Activated CD8-positive, alpha-beta memory T cell treated with anti-CD3 and anti-CD28 coated beads for 36 hours (primary cell): ENCODE results near the gene KLF6. TPM values are rescaled to one million over a fixed set of nuclear protein-coding genes. Genes with fewer than 3 reads are reported as not detected.

Experiments used
- CTCF ChIA-PET: fragments of 350-600 bp; sonication (Branson Sonifier 250); formaldehyde crosslinking; loops from one replicate; lab custom pipeline; 2021; ENCODE audit warnings: antibody characterized with exemption; lab: Charles Lee
- POLR2A ChIA-PET: fragments of 350-600 bp; sonication (Branson Sonifier 250); formaldehyde crosslinking; loops from one replicate; lab custom pipeline; 2021; ENCODE audit warnings: antibody characterized with exemption; lab: Charles Lee
- total RNA-seq, 2 experiments: library from RNA; stranded (reverse); gene quantifications; one replicate each; pipeline ENCODE4 v1.2.3, GENCODE V29; 2021

The KLF6 gene
- total RNA-seq, 2 experiments from 2014 or later, result 124 to 128 TPM

DNA sequence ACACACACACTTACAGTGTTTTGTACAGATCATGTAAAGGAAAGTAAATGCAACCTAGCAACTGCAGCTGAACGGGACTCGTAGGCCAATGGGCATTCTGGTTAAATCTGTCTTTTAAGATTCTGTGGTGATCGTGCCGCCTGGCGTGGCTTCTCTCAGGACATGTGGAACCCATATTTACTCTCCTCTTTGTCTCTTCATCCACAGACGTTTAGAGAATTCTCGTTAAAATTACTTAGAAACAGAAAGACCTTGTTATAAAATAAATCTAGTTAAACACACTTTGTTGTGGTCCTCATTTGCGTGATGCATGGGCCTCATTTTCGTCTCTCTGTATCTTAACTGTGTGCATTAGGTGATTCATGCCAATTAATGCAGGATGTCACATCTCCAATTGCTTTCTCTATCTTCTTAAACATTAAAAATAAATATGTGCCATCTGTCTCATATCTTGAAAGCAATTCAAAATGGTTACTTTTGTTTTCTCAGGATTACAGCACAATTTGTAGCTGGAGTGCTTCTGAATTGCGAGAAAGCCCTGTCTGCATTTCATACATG lies 11.5 kb downstream of the KLF6 start:
- POLR2A ChIA-PET, result interaction anchor here (1.6 kb wide), 1 partner anchor 8 kb away, joined by 4 read pairs; no protein-coding TSS in a partner anchor

DNA sequence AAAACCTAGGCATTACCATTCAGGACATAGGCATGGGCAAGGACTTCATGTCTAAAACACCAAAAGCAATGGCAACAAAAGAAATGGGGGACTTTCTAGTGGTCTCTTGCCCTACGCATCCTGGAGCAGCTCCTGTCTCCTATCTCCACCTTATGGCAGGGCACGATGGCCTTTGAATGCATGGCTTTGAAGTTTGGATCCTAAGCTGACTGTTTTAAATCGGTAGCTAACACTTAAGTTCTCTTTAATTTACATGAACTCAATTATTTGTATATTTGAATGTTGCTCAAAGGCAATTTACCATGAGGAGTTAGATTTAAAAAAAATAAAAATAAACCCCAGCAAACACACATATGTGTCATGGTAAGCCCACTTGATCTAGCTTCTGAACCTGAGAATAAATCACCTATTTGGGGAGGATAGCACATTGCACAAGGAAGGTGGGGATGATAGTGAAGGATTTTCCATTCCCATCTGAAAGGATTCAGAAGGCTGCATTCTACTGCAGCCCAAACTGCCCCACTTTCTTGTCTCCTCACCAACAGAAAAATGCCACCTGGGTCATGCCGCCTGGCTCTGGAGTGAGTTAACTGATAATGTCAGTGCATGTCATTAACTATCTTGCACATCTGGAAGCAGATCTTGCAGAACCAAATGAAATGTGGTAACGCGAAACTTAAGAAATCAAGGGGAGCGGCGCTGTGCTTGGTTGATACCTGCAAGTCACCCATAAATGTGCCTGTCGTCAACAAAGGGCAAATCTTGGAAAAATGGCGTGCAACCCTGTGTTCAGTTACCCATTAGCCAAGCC lies 12.4 kb downstream of the KLF6 start:
- POLR2A ChIA-PET, result interaction anchor here (0.6 kb wide), 2 partner anchors 11 to 191 kb away, joined by 3 to 4 read pairs; no protein-coding TSS in a partner anchor

More for the DNA sequence above, 11.5 kb downstream of the KLF6 start:
- CTCF ChIA-PET, result interaction anchor here (2.8 kb wide), 1 partner anchor 11 kb away, joined by 8 read pairs; no protein-coding TSS in a partner anchor

DNA sequence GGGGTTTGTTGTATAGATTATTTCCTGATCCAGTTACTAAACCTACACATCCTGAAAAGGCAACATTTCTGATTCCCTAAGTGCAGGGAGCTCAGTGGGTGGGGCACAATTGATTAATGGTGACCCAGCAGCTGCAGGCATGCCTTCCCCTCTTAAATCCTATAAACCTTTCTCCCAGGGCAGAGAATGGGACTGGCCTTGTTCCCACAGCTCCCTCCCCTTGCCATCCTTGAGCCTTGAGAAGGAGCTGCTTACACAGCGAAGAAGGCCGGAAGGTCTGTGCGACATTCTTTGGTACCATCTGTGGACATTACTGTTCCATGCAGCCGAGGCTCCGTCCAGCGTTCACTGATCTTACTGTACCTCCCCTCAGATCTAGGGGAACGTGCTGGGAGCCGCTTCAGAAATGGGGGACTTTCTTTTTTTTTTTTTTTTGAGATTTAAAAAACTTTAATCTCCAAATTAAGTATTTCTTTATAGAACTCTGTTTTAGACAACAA lies 14.3 kb downstream of the KLF6 start:
- CTCF ChIA-PET, result interaction anchor here (0.7 to 1.4 kb wide), 2 partner anchors 81 to 313 kb away, joined by 3 to 4 read pairs; no protein-coding TSS in a partner anchor

More for the DNA sequence above, 12.4 kb downstream of the KLF6 start:
- CTCF ChIA-PET, result no interaction called here

DNA sequence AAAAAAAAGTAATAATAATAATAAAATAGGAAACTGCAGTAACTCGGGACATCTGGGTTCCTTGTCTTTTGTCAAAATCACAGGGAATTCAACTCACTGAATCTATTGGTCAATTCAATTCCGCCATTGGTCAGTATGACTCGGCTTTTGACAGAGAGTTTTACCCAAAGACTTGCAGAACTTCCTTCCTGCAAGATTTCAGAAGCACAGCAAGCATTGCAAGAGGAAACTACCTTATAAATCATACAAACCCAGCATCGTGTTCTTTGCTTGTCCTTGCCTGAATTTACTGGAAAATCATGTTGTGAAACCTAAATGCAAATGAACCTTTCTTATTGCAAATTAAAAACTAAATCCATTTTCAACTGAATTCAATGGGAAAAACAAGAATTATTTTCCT lies 15.5 kb downstream of the KLF6 start:
- CTCF ChIA-PET, result no interaction called here
- POLR2A ChIA-PET, result no interaction called here

More for the DNA sequence above, 14.3 kb downstream of the KLF6 start:
- POLR2A ChIA-PET, result no interaction called here

DNA sequence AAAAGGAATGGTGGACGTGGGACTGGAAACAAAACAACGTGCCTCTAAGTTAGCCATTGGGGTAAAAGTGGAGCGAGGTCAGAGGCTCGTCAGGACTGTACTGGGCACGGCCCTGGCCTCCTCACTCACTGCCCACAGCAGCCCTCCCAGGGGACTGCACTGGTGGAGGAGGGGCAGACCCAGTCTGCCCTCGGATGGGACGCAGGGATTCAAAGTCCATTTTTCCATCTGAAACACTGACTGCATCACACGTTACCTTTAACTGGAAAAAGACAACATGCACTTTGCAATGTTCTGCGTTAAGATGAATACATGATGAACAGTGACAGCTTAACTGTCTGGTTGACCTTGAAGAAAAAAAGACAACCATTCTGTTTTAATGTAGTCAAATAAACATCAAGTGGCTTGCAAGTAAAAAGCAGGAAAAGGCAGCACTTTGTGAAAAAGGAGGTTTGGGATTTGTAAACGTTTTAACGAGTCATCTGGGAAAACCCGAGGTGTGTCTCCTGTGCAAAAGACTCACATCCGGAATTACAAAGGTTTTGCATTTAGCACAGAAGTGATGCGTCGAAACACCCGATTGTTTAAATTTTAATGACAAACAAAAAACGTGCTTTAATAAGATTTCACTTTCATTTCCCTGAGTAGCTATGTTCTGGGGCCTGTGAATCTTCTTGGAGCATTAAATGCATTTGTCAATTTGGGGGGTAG lies 18.8 kb downstream of the KLF6 start:
- ChIA-PET CTCF (no interaction called here), POLR2A (interaction anchor here (1.5 to 1.7 kb wide), 2 partner anchors 8 to 15 kb away, joined by 4 to 6 read pairs; no protein-coding TSS in a partner anchor)

DNA sequence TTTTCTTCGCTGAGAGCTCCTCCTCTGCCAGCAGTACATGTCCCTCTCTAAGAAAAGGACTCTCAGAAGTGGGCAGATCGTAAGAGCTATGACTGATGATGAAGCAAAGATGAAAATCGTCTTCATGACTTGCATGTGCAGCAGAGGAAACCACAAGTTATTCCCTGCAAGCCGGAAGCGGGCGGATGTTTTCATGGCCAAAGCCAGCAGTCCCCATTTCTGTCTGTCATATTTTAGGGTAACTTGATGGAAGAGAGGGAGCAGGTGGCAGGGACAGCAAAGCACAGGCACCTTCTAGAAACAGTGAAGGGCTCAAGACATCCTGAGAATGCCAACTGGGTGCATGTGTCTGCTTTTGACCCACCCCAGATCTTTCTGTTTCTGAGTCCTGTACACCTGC lies 19.9 kb downstream of the KLF6 start:
- POLR2A ChIA-PET, result interaction anchor here (1.5 to 2.8 kb wide), 4 partner anchors 9 to 20 kb away, joined by 4 to 11 read pairs (median 6); partner anchors contain the start of gene KLF6
- CTCF ChIA-PET, result interaction anchor here (1.2 kb wide), 2 partner anchors 10 to 19 kb away, joined by 4 to 6 read pairs; no protein-coding TSS in a partner anchor

DNA sequence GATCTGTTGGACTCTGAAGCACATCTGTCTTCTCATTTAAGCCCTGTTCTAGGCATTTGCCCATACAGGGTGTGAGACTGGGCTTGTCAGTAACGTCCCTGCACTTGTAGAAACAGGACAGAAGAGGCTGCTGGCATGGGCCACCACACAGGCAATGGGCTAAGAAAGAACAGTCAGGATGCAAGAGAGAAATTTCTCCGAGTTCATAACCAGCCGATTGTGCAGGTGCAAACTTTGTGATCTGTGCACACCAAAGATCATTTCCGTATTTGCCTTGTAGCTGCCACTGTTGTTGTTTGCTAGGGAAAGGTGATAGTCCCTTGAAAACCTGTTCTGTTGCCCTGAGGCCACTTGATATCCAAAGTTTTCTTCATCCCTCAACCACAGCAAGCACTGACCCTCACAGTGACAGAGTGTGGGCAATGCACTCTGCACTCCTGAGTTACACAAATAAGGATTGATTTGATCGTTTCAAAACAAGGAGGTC lies 20.3 kb downstream of the KLF6 start:
- ChIA-PET CTCF (interaction anchor here (1.2 kb wide), 2 partner anchors 10 to 19 kb away, joined by 4 to 6 read pairs; no protein-coding TSS in a partner anchor), POLR2A (interaction anchor here (1.5 to 2.8 kb wide), 4 partner anchors 9 to 20 kb away, joined by 4 to 11 read pairs (median 6); partner anchors contain the start of gene KLF6)

DNA sequence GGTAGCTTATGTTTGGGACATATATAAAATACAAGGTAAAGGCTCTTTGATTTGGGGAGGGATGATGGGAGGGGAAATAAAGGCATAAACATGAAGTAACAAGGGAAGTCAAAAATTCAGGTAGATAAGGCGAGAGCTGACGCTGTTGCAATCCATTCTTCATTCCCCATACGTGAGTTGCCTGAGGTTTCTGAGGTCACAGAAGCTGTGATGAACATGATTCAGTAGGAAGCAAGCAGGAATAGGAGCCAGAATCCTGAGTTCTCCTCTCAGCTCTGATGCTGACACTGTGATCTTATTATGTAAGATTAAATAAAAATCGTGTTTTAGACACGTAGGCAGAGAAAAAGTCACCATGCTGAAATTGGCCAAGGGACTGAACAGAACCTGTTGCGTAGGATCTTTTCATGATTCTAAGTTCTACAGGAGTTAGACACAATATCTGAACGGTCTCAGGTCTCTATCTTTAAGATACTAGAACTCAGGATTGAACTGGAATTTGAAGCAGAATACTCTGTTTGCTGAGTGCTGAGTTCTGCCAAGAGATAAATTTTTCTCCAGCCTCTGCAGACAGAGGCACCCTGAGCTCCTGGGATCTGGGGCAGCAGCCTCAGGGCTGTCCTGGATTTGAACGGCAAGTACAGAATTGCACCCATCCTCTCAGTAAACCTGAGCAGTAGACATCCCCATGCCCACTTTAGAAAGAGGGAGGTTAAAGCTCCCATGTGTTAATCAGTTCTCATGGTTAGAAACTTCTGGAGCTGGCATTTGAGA lies 21.0 kb downstream of the KLF6 start:
- ChIA-PET POLR2A (interaction anchor here (1.6 to 2.8 kb wide), 2 partner anchors 12 to 21 kb away, joined by 5 to 11 read pairs; partner anchors contain the start of gene KLF6), CTCF (interaction anchor here (1.1 to 2.7 kb wide), 2 partner anchors 8 to 23 kb away, joined by 3 to 11 read pairs; no protein-coding TSS in a partner anchor)

DNA sequence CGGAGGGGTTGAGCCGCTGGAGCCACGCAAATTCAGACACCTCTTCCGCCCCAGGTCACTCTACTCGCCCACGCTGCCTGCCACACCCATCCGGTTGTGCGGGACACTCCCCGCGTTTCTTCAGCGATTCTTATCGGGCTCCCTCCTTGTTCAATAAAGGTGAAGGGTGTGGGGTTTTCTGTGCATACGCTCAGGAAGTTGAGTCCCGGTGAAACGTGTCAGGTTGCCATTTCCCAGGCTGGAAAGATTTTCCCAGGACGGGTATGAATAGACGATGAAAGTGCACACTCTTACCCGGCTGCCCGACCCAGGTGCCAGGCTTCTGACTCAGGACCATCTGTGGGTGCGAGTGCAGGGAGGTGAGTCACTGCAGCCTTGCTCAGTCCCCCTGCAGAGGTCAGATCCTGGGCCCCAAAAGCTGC lies 22.0 kb downstream of the KLF6 start:
- POLR2A ChIA-PET, result interaction anchor here (2.8 kb wide), 1 partner anchor 22 kb away, joined by 11 read pairs; the partner anchor contains the start of gene KLF6
- CTCF ChIA-PET, result interaction anchor here (0.7 to 2.7 kb wide), 3 partner anchors 12 to 149 kb away, joined by 3 to 11 read pairs (median 8); no protein-coding TSS in a partner anchor

DNA sequence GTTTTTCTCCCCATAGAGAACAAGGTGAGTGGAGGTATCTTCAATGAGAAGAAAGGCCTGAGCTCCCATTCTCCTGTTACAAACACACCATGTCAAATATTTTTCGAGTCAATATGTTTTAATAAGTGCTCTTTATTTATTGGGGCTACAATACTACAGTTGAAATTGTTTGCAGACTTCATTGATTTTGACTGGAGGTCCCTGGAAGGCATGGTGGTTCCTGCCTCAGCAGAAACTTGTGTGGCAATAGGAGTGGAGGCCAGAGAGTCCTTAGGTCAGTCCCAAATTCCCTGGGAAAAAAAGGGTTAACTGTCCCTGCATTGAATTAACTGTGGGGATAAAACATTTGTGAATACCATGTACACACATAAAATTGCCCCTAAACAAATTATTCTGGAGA lies 22.7 kb downstream of the KLF6 start:
- ChIA-PET CTCF (interaction anchor here (2.4 to 2.7 kb wide), 2 partner anchors 13 to 21 kb away, joined by 8 to 11 read pairs; no protein-coding TSS in a partner anchor), POLR2A (interaction anchor here (2.0 kb wide), 1 partner anchor 23 kb away, joined by 13 read pairs; the partner anchor contains the start of gene KLF6)

DNA sequence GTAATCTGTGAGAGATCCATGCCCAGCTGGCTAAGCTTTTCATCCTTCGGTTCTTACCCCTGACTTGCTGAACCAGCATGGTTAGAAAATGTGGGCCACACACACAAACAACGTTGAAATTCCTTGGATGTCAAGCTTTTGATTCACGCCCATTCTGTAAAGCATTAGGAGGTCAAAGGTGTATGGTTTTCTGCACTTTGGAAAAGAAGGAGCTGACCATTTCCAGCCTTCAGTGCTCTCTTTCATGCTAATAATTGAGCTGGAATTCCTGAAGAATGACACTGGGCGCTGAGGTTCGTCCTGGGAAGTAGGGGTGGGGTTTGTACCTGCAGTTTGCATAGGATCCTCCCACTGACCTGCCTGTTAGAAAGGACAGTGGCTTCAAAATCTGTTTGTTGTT lies 23.1 kb downstream of the KLF6 start:
- POLR2A ChIA-PET, result interaction anchor here (0.8 to 2.0 kb wide), 6 partner anchors 10 to 127 kb away, joined by 3 to 13 read pairs (median 7); partner anchors contain the start of gene KLF6
- CTCF ChIA-PET, result interaction anchor here (0.5 to 2.7 kb wide), 4 partner anchors 13 to 825 kb away, joined by 3 to 11 read pairs (median 6); no protein-coding TSS in a partner anchor

DNA sequence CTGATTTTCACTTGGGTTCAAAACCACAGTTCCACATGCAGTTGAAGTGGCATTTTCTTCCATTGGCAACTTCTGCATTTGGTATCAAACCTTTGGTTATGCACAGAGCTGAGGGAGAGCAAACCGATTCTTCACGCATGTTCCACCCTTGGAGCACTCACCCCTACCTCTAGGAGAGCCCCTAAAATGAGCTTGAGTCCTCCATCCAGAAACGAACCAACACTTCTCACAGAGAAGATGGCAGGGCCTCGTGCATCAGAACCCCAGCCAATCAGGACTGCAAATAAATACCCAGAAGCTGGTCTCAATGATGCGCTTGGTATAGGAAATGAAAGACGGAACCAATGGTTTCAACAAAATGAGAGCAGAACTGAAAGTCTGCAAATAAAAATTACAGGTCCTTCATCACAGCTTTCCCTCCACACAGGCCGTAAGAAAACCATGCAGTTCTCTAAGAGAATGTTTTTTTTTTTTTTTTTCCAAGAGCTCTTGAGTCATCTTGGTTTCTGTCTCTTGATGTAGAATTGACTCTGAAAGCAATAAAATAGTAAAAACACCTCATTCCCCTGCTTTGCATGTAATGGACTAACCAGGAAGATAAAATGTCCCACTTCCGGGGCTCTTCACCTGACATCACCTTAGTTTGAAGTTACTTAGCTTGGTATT lies 23.9 kb downstream of the KLF6 start:
- POLR2A ChIA-PET, result interaction anchor here (0.6 to 2.0 kb wide), 9 partner anchors 11 to 565 kb away, joined by 3 to 13 read pairs (median 4); partner anchors contain the start of gene KLF6
- CTCF ChIA-PET, result interaction anchor here (0.5 to 2.7 kb wide), 4 partner anchors 14 to 826 kb away, joined by 3 to 11 read pairs (median 6); no protein-coding TSS in a partner anchor

DNA sequence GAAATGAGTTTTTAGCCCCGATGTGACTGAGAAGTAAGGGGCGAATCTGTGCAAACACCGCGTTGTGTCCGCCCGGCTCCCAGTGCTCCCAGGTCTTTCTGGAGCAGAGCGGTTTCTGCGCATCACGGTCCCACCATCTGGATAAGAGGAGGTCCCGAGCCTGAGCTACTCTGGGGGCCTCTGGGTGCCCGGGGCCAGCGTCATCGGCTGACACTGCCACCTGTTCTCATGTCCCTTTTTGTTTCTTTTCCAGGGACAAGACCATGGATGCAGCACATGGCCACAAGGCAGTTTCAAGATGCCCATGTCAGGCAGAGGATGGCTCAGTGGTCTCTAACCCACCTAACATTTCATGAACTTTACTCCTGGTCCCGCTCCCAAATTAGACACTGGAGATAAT lies 24.9 kb downstream of the KLF6 start:
- ChIA-PET CTCF (no interaction called here), POLR2A (no interaction called here)

DNA sequence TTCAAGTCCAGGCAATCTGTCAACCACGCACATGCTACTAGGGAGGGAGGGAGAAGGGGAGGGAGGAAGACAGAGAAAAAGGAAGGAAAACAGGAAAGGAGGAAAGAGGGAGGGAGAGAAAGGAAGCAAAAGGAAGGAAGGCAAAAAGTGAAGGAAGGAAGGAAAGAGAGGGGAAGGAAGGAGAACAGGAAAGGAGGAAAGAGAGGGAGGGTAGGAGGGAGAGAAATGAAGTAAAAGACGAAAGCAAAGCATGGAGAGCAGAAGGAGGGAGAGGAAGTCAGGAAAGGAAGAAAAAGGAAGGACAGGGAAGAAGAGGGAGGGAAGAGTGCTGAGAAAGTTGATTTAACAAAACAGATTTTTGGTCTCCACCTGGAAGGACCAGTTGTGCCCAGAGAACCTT lies 25.6 kb downstream of the KLF6 start:
- POLR2A ChIA-PET, result interaction anchor here (5.0 kb wide), 1 partner anchor 24 kb away, joined by 68 read pairs; the partner anchor contains the start of gene KLF6
- CTCF ChIA-PET, result no interaction called here

DNA sequence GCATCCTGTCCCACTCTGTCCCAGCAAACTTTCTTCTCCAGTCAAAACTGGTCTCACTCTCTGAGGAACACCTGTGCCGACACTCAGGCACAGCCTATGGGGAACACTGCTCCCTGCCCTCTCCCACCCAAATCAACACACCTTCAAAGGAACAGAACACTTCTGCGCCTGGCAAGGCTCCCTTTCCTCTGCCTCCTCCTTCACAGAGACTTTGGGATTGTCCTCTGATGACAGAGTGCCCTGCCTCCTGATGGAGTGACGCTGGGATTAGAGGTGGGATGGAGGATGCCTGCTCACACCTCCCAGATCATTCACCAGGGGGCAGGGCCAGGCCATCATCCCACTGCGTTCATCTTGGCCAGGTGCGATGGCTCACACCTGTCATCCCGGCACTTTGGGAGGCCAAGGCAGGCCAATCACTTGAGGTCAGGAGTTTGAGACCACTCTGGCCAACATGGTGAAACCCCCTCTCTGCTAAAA lies 26.5 kb downstream of the KLF6 start:
- POLR2A ChIA-PET, result interaction anchor here (0.6 to 5.0 kb wide), 10 partner anchors 18 to 561 kb away, joined by 3 to 68 read pairs (median 6); partner anchors contain the start of gene KLF6

More for the DNA sequence above, 26.5 kb downstream of the KLF6 start:
- CTCF ChIA-PET, result interaction anchor here (1.2 to 2.2 kb wide), 4 partner anchors 17 to 561 kb away, joined by 3 to 12 read pairs (median 6); no protein-coding TSS in a partner anchor
